OCI-M2 (cell line): ENCODE results near the gene ASXL2.
"Not testable (repeated sequence)": the region's sequence is repeated elsewhere in the genome, so short reads cannot be mapped to it uniquely, and the experiment has no call there.

Source experiments
- DNase-seq: peaks from one replicate; lab custom pipeline; 2025; ENCODE audit not compliant: unreplicated experiment; lab: John Stamatoyannopoulos, UW

The ASXL2 gene

DNA sequence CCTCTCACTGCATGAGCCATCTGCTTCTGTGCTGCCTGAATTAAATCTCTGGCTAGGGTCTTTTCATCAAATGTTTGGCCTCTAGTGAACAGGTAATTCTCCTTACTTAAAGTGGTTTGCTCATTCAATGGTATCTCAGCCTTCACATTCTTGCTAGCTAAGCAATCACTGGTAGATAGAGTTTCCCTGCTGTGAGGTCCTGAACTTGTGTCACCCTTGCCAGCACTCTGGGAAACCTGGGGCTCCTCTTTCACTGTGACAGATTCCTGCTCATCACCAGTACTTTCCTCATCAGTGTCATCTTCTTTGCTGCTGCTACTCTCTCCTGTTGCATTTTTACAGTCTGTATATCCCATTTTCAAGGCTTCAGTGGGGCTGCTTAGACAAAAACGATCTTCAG, 135.8 kb downstream of the ASXL2 start:
- no peak for DNase-seq

DNA sequence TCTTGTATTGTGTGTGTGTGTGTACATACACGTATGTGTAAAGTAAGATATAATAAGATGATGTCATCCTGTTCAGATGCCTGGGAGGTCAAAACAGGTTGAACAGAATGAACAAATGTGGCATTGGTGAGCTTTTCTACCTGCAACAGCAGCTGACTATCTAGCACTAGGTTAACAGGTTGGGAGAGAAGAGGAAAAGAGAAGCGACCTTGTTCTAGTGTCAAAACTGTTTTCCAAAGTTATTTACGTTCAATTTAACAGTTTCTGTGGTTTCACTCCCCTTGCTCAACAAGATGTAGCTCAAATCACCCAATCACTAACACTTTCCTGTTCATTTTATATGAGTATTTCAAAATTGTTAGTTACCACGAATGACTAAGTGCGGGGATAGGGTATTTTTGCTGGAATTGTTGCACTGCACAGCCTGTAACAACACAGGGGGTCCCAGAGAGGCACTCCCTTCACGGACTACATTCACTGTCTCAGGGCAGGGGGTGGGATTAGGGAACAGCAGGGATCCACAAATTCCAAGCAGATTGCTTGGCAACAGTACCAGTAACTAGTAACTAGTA, 137.4 kb downstream of the ASXL2 start:
- no peak for DNase-seq

DNA sequence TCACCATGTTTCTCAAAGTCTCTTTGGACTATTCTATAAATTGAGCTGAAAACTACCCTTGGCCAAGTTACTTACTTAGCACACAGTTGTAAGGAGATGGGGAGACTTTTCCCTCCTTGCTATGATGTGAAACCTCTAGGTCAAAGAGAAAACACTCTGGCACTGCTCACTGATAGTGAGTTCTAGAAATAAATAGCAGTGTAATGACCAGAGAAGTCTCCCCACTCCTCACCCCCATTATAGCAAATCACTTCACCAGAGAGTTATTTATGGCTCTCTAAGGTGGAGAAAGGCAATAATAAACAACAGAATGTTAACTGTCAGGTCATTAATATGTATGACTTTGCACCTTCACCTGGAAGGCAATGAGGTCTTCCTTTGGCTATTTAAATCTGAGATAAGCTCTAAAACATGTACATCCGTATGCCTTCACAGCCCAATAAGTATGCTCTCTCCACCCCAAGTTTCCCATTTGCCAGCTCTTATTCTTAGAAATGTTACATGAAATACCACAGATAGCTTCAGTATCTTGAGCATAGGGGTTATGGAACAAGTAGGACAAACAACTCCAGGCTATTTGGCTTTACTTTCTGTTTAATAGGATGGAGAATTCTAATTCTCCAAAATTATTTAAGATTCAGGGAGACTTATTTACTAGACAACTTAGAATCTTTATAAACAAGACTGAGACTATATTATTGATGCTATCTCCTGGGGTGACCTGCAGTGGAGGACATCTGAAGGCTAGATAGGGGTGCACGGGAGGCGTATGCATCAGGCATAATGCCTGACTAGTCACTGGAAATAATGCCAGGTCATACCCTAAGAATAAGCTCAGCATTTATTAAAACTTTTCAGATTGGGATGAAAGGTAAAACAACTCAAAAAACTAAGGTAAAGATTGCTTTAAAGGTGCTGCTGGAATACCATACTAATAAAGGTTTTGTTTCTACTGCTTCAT, 139.6 kb downstream of the ASXL2 start:
- no peak for DNase-seq

DNA sequence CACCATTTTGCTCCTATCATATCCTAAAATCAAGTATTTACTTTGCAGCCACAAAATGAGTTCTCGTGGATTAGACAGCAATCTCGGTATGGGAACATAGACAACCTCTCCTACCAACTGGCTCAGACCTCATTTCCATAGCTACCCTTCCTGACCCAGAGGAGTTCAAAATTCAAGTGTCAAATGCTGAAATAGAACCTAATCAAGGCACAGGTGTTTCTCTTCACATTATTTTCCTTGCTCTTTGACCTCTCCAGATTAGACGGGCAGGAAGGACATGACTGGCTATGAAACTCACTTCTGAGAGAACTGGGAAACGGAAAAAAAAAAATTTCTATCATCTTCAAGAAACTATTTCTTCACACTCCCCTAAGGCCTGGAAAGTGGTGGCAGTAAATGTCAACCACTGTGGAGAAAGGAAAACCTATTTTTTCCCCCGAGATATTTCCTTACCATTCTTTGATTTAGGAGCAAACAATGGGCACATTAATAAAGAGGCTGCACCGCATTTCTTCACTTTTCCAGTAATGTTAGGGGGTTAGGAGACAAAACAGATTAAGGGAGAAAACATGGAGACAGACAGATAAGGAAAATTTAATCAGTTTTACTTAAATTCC, 141.3 kb downstream of the ASXL2 start:
- no peak for DNase-seq

DNA sequence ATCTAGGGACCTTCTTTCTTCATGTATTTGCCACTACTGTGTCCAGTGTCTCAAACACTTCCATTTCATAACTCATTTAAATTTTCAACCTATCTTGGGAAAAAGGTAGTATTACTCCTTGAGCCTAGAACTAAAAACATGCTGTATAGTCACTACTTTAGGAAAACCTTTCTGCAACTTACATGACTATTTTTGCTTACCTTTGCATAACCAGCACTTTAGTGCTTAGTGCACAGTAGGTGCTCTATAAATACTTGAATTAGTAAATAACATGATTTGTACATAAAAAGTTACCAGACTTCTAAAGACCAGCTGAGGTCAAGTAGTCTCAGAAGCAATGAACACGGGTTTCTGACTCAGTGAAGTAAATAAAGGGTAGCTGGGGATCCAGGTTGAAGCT, 142.5 kb downstream of the ASXL2 start:
- DNase-seq: no peak

DNA sequence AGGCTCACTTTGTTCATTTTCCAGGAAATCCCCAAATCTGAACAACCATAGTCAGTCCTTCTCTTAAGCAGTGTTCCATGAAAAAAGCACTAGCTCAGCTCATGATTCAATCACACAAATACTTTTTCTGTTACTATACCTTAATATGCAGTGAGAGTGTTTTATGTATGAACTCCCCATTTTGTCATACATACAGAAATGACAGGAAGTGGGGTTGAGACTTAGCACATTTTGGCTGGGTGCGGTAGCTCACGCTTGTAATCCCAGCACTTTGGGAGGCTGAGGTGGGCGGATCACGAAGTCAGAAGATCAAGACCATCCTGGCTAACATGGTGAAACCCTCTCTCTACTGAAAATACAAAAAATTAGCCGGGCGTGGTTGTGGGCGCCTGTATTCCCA, 149.7 kb downstream of the ASXL2 start:
- no peak for DNase-seq

DNA sequence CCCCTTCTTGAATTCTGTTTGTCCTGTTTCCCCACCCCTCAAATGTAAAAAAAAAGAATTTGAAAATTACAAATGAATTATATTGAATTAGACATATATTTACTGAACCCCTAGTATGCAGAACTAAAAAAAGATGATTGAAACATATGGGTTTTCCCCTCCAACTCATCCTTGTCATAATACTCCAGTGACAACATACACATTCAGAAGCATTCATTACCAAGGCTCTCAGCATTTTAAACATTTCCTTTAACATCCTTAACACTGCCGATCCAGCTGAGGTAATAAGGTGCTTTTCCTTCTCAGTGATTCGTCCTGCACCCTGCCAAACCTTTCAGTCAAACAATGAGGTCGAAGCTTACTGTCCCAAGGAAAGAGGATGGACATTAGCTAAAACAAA, 151.8 kb downstream of the ASXL2 start:
- no peak for DNase-seq

DNA sequence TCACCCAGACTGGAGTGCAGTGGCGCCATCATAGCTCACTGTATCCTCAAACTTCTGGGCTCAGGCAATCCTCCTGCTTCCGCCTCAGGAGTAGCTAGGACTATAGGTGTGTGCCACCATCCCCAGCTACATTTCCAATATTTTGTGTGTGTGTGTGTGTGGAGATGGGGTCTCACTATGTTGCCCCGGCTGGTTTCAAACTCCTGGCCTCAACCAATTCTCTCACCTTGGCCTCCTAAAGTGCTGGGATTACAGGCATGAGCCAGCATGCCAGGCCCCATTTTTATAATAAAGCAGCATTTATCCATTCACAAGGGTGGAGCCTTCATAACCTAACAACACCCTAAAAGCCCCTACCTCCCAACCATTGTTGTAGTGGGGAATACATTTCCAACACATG, 152.4 kb downstream of the ASXL2 start:
- DNase-seq: no peak

DNA sequence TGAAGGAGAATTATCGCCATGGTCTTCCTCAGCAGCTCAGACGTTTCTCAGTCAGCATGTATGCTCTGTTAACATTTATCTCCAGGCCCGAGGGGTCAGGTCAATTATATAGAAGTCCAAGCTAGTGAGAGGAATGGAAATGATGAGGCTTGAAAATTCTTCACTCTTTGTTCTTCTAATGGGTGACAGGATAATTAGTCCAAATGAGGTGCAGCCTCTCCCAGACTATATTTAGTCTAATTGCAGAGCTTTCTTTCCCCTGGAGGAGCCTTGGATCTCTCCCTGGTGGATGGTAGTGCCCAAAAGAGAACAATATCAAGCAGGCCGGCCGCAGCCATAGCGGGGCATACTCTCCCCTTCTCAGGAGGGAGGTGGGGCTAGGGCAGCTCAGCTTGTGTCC, 153.5 kb downstream of the ASXL2 start:
- DNase-seq: no peak

DNA sequence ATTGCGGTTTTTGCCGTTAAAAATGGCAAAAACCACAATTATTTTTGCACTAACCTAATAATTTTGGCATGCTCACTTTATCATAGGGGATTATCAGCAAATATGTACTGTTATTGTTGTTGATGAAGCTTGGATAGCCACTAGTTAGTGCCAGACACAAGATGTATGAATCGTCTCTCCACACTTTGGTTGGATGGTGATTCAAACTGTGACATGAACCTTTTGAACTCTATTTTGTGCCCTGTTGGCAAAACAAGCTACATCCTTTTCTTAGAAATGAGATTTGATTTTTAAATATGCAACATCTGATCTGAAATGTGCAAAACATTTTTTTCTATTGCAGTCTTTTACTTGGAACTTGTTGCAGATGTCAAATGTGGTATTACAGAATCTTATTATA, 156.1 kb downstream of the ASXL2 start:
- DNase-seq: no peak

DNA sequence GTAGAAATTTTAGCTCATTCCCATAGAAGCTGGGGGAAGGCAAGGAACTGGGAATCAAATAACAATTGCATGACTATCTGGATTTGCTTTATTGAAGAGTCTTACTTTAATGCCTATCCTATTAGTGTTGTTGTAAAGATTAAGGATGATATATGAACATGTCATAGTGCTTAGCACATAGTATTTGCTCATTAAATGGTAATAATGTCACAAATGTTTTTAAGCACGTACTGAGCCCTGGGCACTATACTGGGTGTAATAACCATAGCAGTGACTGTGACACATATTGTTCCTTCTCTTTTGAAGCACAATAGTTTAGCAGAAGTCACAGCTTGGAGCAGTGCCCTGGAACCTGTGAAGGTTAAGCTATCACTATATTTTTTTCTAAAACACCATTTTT, 157.7 kb downstream of the ASXL2 start:
- DNase-seq: no peak

DNA sequence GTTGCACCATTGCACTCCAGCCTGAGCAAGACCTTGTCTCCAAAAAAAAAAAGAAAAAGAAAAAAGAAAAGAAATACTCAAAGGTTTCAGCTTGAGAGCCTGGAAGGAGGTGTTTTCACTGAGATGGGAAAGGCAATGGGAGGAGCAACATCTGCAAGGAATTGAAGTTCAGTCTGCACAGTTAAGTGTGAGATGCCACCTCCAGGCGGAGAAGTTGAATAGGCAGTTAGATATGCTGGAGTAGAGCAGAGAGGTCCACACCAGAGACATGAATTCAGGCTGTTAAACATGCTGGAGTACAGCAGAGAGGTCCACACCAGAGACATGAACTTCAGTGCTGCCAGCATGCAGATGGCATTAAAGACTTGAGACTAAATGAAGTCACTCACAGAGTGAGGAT, 163.5 kb downstream of the ASXL2 start:
- DNase-seq: no peak

DNA sequence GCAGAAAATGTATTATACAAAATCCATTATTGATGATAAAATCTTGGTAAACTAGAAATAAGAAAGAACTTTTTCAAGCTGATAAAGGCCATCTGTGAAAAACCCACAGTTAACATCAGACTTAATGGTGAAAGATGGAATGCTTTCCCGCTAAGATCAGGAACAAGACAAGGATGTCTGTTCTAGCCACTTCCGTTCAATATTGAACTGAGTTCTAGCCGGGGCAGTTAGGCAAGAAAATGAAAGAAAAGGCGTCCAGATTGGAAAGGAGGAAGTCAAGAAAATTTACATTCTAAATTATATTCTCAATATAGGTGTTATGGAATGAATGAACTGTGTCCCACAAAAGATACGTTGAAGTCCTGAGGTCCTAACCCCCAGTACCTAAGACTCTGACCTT, 165.8 kb downstream of the ASXL2 start:
- no peak for DNase-seq

DNA sequence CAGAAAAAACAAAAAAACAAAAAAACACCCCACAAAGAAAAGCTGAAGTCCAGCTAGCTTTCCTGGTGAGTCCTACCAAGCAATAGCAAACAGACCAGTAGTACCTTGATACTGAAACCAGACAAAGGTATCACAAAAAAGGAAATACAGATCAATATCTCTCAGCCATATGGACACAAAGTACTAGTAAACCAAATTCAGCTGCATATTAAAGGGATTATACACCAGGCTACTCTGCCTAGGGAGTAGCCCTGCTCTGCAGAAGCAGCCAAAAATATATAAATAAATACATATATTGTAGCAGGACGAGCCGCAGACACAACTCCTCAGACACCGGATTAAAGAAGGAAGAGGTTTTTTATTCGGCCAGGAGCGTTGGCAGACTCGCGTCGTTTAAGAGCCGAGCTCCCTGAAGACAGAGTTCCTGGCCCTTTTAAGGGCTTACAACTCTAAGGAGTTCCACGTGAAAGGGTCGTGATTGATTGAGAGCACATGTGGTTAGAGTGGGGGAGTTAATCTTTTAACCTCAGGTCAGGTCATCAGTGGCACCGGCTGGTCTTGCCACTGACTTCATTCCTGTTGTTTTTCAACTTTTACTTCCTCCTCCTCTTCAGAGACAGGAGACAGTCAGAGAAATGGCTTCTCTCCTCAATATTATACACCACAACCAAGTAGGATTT, 166.5 kb downstream of the ASXL2 start:
- DNase-seq: no peak

DNA sequence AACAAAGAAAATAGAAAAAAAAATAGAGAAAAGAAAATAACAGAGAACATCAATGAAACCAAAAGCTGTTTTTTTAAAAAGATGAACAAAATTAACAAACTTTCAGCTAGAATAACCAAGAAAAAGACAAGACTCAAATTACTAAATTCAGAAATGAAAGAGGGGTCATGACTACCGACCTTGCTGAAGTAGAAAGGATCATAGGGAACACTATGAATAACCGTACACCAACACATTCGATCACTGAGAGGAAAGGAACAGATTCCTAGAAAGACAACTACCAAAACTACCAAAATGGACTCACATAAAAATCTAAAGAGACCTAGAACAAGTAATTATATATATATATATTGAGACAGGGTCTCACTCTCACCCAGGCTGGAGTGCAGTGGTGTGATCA, 167.5 kb downstream of the ASXL2 start:
- DNase-seq: no peak

DNA sequence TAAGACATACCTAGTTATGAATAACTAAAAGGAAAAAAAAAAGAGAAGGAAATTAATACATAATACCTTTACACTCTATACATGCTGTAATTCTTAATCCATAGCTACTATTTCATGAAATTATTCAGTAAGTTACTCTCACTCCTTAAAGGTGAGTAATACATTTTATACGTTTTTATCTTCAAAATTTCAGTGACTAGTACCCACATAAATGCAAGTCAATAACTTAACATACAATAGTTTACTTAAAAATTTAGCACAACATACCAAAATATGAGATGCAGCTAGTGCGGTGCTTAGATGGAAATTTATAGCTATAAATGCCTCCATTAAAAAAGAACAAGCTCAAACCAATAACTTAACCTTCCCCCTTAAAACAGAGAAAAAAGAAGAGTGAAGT, 168.9 kb downstream of the ASXL2 start:
- DNase-seq: no peak

DNA sequence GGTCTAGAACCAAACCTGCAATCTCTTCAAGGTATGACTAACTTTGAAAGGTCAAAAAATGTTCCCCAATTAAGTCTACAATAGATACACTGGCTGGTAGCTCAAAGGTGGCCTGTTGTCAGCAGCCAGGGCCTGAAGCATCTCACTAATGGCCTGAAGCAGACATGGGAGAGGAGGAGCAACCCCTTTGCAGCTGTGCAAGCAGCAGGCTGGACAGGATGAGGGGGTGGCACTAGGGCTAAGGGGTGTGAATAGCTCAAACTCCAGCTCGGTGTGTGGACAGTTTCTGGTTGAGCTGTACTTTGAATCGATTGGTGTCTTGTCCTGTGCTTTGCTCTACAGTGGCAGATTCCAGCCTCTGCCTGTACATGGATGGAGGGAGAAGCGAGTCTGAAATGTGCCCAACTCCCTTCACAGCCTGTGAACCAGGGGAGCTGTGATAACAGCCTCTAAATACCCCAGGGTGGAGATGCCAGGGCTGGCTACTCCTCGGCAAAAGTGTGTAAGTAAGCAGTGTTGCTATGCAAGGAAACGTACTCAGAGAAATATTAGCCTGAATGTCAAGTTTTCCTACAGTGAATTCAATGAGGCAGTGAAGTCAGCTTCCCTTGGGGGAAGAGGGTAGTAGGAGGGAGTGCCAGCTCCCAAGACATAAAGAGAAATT, 170.2 kb downstream of the ASXL2 start:
- no peak for DNase-seq

DNA sequence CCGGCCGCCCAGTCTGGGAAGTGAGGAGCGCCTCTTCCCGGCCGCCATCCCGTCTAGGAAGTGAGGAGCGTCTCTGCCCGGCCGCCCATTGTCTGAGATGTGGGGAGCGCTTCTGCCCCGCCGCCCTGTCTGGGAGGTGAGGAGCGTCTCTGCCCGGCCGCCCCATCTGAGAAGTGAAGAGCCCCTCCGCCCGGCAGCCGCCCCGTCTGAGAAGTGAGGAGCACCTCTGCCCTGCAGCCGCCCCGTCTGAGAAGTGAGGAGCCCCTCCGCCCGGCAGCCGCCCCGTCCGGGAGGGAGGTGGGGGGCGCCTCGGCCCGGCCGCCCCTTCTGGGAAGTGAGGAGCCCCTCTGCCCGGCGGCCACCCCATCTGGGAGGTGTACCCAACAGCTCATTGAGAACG, 172.7 kb downstream of the ASXL2 start:
- not testable (repeated sequence) for DNase-seq

DNA sequence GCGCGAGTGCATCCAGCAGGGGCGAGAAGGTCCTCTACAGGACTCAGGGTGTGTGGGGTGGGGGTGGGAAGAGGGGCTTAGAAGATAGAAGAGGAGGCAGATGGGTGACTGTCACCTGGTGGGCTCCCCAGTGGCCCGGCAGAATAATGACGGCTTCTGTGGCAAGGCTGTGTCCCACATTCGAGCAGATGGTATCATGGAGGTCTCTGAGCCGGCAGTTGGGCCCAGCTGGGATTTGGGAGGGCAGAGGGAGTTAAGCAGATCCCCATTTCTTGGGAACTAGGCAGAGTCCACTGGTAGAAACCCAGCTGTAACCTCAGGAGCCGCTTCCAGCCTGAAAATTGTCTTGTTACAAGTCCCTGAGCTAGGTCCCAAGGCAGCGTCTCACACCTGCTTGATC, 176.5 kb downstream of the ASXL2 start:
- no peak for DNase-seq

DNA sequence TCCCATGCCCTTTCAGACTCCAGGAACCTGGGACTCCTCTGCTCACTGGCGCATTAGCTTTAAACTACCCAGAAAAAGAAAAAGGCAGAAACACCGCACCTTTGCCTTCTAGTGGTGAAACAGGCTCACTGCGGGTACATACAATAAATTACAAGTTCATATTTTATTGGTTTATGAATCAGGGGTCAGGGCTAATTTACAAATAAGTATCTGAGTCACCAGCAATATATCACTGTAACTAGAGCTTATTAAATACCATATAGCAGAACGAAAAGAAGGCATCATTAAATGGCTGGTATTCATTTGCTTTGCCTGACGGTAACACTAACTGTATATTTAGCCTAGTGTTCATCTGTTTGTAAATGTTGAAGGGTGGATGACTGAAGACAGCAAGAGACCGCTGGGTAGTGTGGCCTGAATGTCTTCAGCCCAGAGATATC, 178.0 kb downstream of the ASXL2 start:
- no peak for DNase-seq

DNA sequence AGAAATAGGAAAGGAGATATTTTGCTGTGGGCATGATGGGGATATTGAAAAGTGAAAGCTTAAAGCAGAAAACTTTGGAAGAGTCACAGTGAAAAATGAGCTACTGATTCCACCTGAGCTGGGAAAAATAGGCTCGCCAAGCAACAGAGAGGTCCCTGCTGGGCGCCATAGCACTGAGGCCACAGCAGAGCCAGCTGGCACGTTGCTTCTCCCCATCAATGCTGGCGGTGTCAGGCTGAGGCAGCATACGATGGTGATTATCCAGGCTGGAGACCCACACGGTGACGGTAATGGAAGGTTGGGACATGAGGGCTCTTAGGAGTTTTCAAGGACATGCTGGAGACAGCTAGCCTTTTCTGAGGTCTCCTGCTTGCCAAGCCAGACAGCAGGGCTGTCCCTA, 179.1 kb downstream of the ASXL2 start:
- DNase-seq: no peak
